Measurements from ENCODE around the gene GTF2B.
"Not testable (repeated sequence)": the region's sequence is repeated elsewhere in the genome, so short reads cannot be mapped to it uniquely, and the experiment has no call there.

The GTF2B gene

GRCh38 chr1:88867743-88868521, 23.4 kb downstream of the GTF2B start:
- H3K36me3 ChIP-seq: no peaks in the 10 kb centered on the region
- H3K4me3 ChIP-seq (ENCODE audit: low read depth, low read length): no peak overlapping the region
- no peak for DNase-seq
- H3K9me3 ChIP-seq: no peaks in the 10 kb centered on the region
- H3K27me3 ChIP-seq: no peaks in the 10 kb centered on the region
- no peaks in the 10 kb centered on the region for H3K4me1 ChIP-seq
- TF ChIP-seq CTCF (IDR thresholded peaks at IDR 0.05; ENCODE audit: low read depth, low read length): no peak

GRCh38 chr1:88851303-88852063, 39.9 kb downstream of the GTF2B start:
- no peaks in the 10 kb centered on the region for H3K36me3 ChIP-seq
- no peaks in the 10 kb centered on the region for H3K27me3 ChIP-seq
- no peak for DNase-seq
- no peaks in the 10 kb centered on the region for H3K9me3 ChIP-seq
- no peaks in the 10 kb centered on the region for H3K4me1 ChIP-seq
- no peak overlapping the region for H3K4me3 ChIP-seq (ENCODE audit: low read depth, low read length)
- no peak for TF ChIP-seq CTCF (IDR thresholded peaks at IDR 0.05; ENCODE audit: low read depth, low read length)

- Histone ChIP-seq H3K36me3 (no peaks in the 10 kb centered on the region), H3K27me3 (no peaks in the 10 kb centered on the region), H3K9me3 (no peaks in the 10 kb centered on the region), H3K4me3 (ENCODE audit: low read depth, low read length) (no peak overlapping the region), H3K4me1 (no peaks in the 10 kb centered on the region)
- no peak for TF ChIP-seq CTCF (IDR thresholded peaks at IDR 0.05; ENCODE audit: low read depth, low read length)
- no peak for DNase-seq
Observed at GRCh38 chr1:88847643-88848042, 43.7 kb downstream of the GTF2B start.

GRCh38 chr1:88825721-88826120, 65.6 kb downstream of the GTF2B start:
- Histone ChIP-seq H3K36me3 (no peaks in the 10 kb centered on the region), H3K4me1 (no peaks in the 10 kb centered on the region)
- TF ChIP-seq CTCF (IDR thresholded peaks at IDR 0.05; ENCODE audit: low read depth, low read length): no peak

GRCh38 chr1:88819642-88820041, 71.7 kb downstream of the GTF2B start:
- H3K27me3 ChIP-seq; H3K36me3 ChIP-seq; H3K9me3 ChIP-seq; H3K4me1 ChIP-seq; H3K4me3 ChIP-seq (ENCODE audit: low read depth, low read length); DNase-seq: not testable (repeated sequence)

More at GRCh38 chr1:88825721-88826120, 65.6 kb downstream of the GTF2B start:
- no peak for DNase-seq
- Histone ChIP-seq H3K27me3 (no peaks in the 10 kb centered on the region), H3K4me3 (ENCODE audit: low read depth, low read length) (no peak overlapping the region), H3K9me3 (no peaks in the 10 kb centered on the region)

- no peak for TF ChIP-seq CTCF (IDR thresholded peaks at IDR 0.05; ENCODE audit: low read depth, low read length)
- Histone ChIP-seq H3K27me3 (no peaks in the 10 kb centered on the region), H3K4me3 (ENCODE audit: low read depth, low read length) (no peak overlapping the region), H3K9me3 (no peaks in the 10 kb centered on the region), H3K36me3 (no peaks in the 10 kb centered on the region), H3K4me1 (no peaks in the 10 kb centered on the region)
- DNase-seq: no peak
Observed at GRCh38 chr1:88813471-88813870, 77.9 kb downstream of the GTF2B start.

All from BE2C (cell line).